Measurements from ENCODE around the gene S100PBP.

The S100PBP gene

GRCh38 chr1:32825181-32825580 lies 7.7 kb downstream of the S100PBP start:
- DNase-seq (ENCODE audit: low read depth, low spot score) = no peak

GRCh38 chr1:32828341-32828740 lies 10.9 kb downstream of the S100PBP start:
- DNase-seq (ENCODE audit: low read depth, low spot score) = no peak

GRCh38 chr1:32830092-32830852 lies 12.8 kb downstream of the S100PBP start:
- no peak for DNase-seq (ENCODE audit: low read depth, low spot score)

GRCh38 chr1:32831878-32832277 lies 14.4 kb downstream of the S100PBP start:
- DNase-seq (ENCODE audit: low read depth, low spot score) = no peak

GRCh38 chr1:32848354-32849063 lies 31.1 kb downstream of the S100PBP start:
- DNase-seq (ENCODE audit: low read depth, low spot score) = no peak

- no peak for DNase-seq (ENCODE audit: low read depth, low spot score)
Measured at GRCh38 chr1:32855861-32856617, 38.6 kb downstream of the S100PBP start.

- DNase-seq (ENCODE audit: low read depth, low spot score) = no peak
Measured at GRCh38 chr1:32858136-32858535, 40.7 kb downstream of the S100PBP start.

- DNase-seq (ENCODE audit: low read depth, low spot score) = no peak
Measured at GRCh38 chr1:32858791-32859190, 41.3 kb downstream of the S100PBP start.

- DNase-seq (ENCODE audit: low read depth, low spot score) = no peak
Measured at GRCh38 chr1:32859915-32860314, 42.5 kb downstream of the S100PBP start.

GRCh38 chr1:32860566-32860965 lies 43.1 kb downstream of the S100PBP start:
- DNase-seq (ENCODE audit: low read depth, low spot score) = no peak

GRCh38 chr1:32861904-32862695 lies 44.6 kb downstream of the S100PBP start:
- DNase-seq (ENCODE audit: low read depth, low spot score) = no peak

GRCh38 chr1:32863218-32863880 lies 45.9 kb downstream of the S100PBP start:
- no peak for DNase-seq (ENCODE audit: low read depth, low spot score)

- no peak for DNase-seq (ENCODE audit: low read depth, low spot score)
Measured at GRCh38 chr1:32863881-32864245, 46.4 kb downstream of the S100PBP start.

GRCh38 chr1:32864375-32865019 lies 47.0 kb downstream of the S100PBP start:
- DNase-seq (ENCODE audit: low read depth, low spot score) = no peak

GRCh38 chr1:32865639-32866405 lies 48.4 kb downstream of the S100PBP start:
- no peak for DNase-seq (ENCODE audit: low read depth, low spot score)

GRCh38 chr1:32867151-32867550 lies 49.7 kb downstream of the S100PBP start:
- DNase-seq (ENCODE audit: low read depth, low spot score) = no peak

- DNase-seq (ENCODE audit: low read depth, low spot score) = no peak
Measured at GRCh38 chr1:32867671-32868070, 50.2 kb downstream of the S100PBP start.

- DNase-seq (ENCODE audit: low read depth, low spot score) = no peak
Measured at GRCh38 chr1:32868085-32868484, 50.6 kb downstream of the S100PBP start.

GRCh38 chr1:32868806-32869455 lies 51.5 kb downstream of the S100PBP start:
- DNase-seq (ENCODE audit: low read depth, low spot score) = no peak
